Vagina (tissue), 2 donors: ENCODE results near the gene GPR176.
A peak's percentile ranks its signal among the peaks of the same experiment; 100 is the strongest.

Source experiments
- CTCF ChIP-seq, 3 experiments: fragments of 450-650 bp in 2 of 3; fragments of 200-600 bp in 1 of 3; sonication (generic) in 1 of 3; IDR thresholded peaks; one replicate each; pipeline ENCODE4 v1.5.1; 2017 to 2019; ENCODE audit warnings: antibody characterized with exemption in 3 of 3, mild to moderate bottlenecking in 2 of 3, moderate library complexity in 2 of 3
- POLR2A ChIP-seq, 2 donors: fragments of 450-650 bp; IDR thresholded peaks; one replicate each; pipeline ENCODE4 v1.6.1; 2017; ENCODE audit warnings: antibody characterized with exemption in 2 of 2, mild to moderate bottlenecking in 2 of 2, moderate library complexity in 2 of 2
- POLR2AphosphoS5 ChIP-seq, 2 donors: sonication (generic); formaldehyde crosslinking; IDR thresholded peaks; one replicate each; pipeline ENCODE4 v1.9.0; 2017; ENCODE audit warnings: antibody characterized with exemption in 2 of 2, mild to moderate bottlenecking in 2 of 2, low read depth in 1 of 2; ENCODE audit not compliant: insufficient read depth in 1 of 2

- TF ChIP-seq CTCF (IDR thresholded peaks at IDR 0.05) (no peak), POLR2AphosphoS5 (IDR thresholded peaks at IDR 0.05; ENCODE audit: insufficient read depth in 1 of 2, low read depth in 1 of 2) (peak in 1 of 2 donors; percentile 51), POLR2A (IDR thresholded peaks at IDR 0.05) (no peak)
Observed at GRCh38 chr15:39804026-39804425, 116.0 kb downstream of the GPR176 start.
